ENCODE data around the gene EIF4A2. TPM values are rescaled to one million over a fixed set of nuclear protein-coding genes. Genes with fewer than 3 reads are reported as not detected.

Gene EIF4A2
- total and polyA plus RNA-seq, 10 of the 15 experiments (the other 5 are each of a cell fraction or from before 2014, with no cell fraction given), result 154 to 680 (median 259) TPM

DNA sequence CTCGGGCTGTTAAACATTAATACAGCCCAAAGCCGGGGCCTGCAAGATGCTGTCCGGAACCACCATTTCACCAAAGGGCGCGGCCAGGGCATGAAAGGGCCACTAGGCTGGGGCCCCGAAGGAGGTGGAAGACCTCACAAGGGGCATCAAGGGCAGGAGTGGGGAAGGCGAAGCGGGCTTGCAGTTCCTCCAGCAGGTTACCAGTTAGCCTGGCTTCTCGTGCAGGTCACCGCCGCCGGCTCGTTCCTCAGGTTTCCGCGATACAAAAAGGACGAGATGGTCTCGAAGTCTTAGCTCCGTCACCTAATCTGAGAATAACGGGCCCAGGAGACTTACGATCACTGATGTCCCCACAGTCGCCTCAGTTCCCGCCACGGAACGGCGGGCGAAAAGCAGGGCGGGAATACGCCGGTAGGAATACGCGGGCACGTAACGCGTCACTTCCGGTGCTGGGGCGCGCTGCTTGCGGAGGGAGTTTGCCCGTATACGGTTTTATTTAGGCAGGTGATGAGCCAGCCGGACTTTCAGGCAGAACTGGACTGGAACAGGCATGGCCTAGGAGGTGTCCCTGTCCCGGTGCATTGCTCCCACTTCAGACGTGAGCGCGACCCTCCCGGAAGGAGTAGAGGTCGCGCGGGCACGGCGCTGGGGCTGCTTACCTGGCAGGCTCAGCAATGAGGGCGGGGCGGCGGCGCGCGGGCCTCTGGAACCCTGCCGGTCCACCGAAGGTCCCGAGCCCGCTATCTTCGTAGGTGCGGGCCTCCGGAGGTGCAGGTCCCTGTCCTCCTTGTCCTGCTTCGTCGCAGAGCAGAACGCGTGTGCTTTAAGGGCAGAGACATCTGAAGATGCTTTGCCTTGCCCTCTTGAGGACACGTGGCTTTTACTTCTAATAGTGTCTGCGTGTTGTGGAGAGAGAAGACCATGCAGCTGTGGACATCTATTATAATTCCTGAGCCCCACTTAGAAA lies 23.0 kb downstream of the EIF4A2 start, which contains the start of gene RFC4 (continued):
- TF ChIP-seq YY1 (IDR thresholded peaks at IDR 0.05; ENCODE audit: low read depth, low read length) (peak; percentile 67; the same call in 1 of the 2 replicates), HDAC6 (IDR thresholded peaks at IDR 0.05; ENCODE audit: unreplicated experiment) (peak; percentile 33), ASH2L (IDR thresholded peaks at IDR 0.05; ENCODE audit: borderline replicate concordance, low read depth) (0 out of 2 replicates have a peak, but pooled peaks have one; percentile 37), FOXM1 (IDR thresholded peaks at IDR 0.05; ENCODE audit: low read depth, low read length) (no peak), IKZF2 (IDR thresholded peaks at IDR 0.05) (peak; percentile 37 to 67; a peak in 3 of 4 replicates), YBX1 (IDR thresholded peaks at IDR 0.05) (no peak), MTA3 (IDR thresholded peaks at IDR 0.05; ENCODE audit: borderline replicate concordance, low read length) (no peak), CBFB (IDR thresholded peaks at IDR 0.05; ENCODE audit: low read depth) (peak; percentile 52; the same call in 1 of the 2 replicates), RBBP5 (conservative IDR thresholded peaks at IDR 0.05) (no peak), CHD1 (IDR thresholded peaks at IDR 0.05; ENCODE audit: low read depth, low read length) (no peak), TCF12 (IDR thresholded peaks at IDR 0.05; ENCODE audit: low read depth, low read length) (0 out of 2 replicates have a peak, but pooled peaks have one; percentile 9), SP1 (IDR thresholded peaks at IDR 0.05; ENCODE audit: low read depth, low read length) (peak; percentile 43), JUNB (IDR thresholded peaks at IDR 0.05) (no peak), IRF4 (IDR thresholded peaks at IDR 0.05; ENCODE audit: low read depth, low read length) (0 out of 2 replicates have a peak, but pooled peaks have one; percentile 6)
- TF ChIP-seq, protein P1, sequence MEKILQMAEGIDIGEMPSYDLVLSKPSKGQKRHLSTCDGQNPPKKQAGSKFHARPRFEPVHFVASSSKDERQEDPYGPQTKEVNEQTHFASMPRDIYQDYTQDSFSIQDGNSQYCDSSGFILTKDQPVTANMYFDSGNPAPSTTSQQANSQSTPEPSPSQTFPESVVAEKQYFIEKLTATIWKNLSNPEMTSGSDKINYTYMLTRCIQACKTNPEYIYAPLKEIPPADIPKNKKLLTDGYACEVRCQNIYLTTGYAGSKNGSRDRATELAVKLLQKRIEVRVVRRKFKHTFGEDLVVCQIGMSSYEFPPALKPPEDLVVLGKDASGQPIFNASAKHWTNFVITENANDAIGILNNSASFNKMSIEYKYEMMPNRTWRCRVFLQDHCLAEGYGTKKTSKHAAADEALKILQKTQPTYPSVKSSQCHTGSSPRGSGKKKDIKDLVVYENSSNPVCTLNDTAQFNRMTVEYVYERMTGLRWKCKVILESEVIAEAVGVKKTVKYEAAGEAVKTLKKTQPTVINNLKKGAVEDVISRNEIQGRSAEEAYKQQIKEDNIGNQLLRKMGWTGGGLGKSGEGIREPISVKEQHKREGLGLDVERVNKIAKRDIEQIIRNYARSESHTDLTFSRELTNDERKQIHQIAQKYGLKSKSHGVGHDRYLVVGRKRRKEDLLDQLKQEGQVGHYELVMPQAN (conservative IDR thresholded peaks at IDR 0.05), result peak; percentile 59; the same call in 1 of the 2 replicates
- TF ChIP-seq, protein P2, sequence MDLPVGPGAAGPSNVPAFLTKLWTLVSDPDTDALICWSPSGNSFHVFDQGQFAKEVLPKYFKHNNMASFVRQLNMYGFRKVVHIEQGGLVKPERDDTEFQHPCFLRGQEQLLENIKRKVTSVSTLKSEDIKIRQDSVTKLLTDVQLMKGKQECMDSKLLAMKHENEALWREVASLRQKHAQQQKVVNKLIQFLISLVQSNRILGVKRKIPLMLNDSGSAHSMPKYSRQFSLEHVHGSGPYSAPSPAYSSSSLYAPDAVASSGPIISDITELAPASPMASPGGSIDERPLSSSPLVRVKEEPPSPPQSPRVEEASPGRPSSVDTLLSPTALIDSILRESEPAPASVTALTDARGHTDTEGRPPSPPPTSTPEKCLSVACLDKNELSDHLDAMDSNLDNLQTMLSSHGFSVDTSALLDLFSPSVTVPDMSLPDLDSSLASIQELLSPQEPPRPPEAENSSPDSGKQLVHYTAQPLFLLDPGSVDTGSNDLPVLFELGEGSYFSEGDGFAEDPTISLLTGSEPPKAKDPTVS (IDR thresholded peaks at IDR 0.05; ENCODE audit: low read depth, low read length), result no peak
- TF ChIP-seq, protein P3, sequence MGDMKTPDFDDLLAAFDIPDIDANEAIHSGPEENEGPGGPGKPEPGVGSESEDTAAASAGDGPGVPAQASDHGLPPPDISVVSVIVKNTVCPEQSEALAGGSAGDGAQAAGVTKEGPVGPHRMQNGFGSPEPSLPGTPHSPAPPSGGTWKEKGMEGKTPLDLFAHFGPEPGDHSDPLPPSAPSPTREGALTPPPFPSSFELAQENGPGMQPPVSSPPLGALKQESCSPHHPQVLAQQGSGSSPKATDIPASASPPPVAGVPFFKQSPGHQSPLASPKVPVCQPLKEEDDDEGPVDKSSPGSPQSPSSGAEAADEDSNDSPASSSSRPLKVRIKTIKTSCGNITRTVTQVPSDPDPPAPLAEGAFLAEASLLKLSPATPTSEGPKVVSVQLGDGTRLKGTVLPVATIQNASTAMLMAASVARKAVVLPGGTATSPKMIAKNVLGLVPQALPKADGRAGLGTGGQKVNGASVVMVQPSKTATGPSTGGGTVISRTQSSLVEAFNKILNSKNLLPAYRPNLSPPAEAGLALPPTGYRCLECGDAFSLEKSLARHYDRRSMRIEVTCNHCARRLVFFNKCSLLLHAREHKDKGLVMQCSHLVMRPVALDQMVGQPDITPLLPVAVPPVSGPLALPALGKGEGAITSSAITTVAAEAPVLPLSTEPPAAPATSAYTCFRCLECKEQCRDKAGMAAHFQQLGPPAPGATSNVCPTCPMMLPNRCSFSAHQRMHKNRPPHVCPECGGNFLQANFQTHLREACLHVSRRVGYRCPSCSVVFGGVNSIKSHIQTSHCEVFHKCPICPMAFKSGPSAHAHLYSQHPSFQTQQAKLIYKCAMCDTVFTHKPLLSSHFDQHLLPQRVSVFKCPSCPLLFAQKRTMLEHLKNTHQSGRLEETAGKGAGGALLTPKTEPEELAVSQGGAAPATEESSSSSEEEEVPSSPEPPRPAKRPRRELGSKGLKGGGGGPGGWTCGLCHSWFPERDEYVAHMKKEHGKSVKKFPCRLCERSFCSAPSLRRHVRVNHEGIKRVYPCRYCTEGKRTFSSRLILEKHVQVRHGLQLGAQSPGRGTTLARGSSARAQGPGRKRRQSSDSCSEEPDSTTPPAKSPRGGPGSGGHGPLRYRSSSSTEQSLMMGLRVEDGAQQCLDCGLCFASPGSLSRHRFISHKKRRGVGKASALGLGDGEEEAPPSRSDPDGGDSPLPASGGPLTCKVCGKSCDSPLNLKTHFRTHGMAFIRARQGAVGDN (IDR thresholded peaks at IDR 0.05), result peak; percentile 80
- TF ChIP-seq, protein P4, sequence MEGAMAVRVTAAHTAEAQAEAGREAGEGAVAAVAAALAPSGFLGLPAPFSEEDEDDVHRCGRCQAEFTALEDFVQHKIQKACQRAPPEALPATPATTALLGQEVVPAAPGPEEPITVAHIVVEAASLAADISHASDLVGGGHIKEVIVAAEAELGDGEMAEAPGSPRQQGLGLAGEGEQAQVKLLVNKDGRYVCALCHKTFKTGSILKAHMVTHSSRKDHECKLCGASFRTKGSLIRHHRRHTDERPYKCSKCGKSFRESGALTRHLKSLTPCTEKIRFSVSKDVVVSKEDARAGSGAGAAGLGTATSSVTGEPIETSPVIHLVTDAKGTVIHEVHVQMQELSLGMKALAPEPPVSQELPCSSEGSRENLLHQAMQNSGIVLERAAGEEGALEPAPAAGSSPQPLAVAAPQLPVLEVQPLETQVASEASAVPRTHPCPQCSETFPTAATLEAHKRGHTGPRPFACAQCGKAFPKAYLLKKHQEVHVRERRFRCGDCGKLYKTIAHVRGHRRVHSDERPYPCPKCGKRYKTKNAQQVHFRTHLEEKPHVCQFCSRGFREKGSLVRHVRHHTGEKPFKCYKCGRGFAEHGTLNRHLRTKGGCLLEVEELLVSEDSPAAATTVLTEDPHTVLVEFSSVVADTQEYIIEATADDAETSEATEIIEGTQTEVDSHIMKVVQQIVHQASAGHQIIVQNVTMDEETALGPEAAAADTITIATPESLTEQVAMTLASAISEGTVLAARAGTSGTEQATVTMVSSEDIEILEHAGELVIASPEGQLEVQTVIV (IDR thresholded peaks at IDR 0.05; ENCODE audit: borderline replicate concordance, partially characterized antibody), result no peak

Measured in GM12878 (cell line).